Measurements from ENCODE around the gene C10orf105.
A peak's percentile ranks its signal among the peaks of the same experiment; 100 is the strongest.

The C10orf105 gene

GRCh38 chr10:71719464-71720201 is at the start of gene C10orf105:
TSS of gene C10orf105 (minus strand) at chr10:71719778. CDS start at chr10:71716337, 3,441 bp downstream.
- DNase-seq (ENCODE audit: low read depth in 2 of 2) = no peak

- no peak for DNase-seq (ENCODE audit: low read depth in 2 of 2)
Observed at GRCh38 chr10:71767420-71768035, 48.0 kb upstream of the C10orf105 start.

- peak; percentile 60 to 65 for DNase-seq (ENCODE audit: low read depth in 2 of 2)
Observed at GRCh38 chr10:71766717-71767419, 47.3 kb upstream of the C10orf105 start.

GRCh38 chr10:71765906-71766716 is 46.5 kb upstream of the C10orf105 start:
- DNase-seq (ENCODE audit: low read depth in 2 of 2) = no peak

GRCh38 chr10:71765176-71765904 is 45.8 kb upstream of the C10orf105 start:
- DNase-seq (ENCODE audit: low read depth in 2 of 2) = no peak

- no peak for DNase-seq (ENCODE audit: low read depth in 2 of 2)
Observed at GRCh38 chr10:71763352-71764127, 44.0 kb upstream of the C10orf105 start.

GRCh38 chr10:71762324-71762723 is 42.7 kb upstream of the C10orf105 start:
- no peak for DNase-seq (ENCODE audit: low read depth in 2 of 2)

- no peak for DNase-seq (ENCODE audit: low read depth in 2 of 2)
Observed at GRCh38 chr10:71761541-71762113, 42.0 kb upstream of the C10orf105 start.

GRCh38 chr10:71761105-71761511 is 41.5 kb upstream of the C10orf105 start:
- no peak for DNase-seq (ENCODE audit: low read depth in 2 of 2)

- no peak for DNase-seq (ENCODE audit: low read depth in 2 of 2)
Observed at GRCh38 chr10:71757399-71757922, 37.9 kb upstream of the C10orf105 start.

- DNase-seq (ENCODE audit: low read depth in 2 of 2) = no peak
Observed at GRCh38 chr10:71756311-71757191, 37.0 kb upstream of the C10orf105 start.

GRCh38 chr10:71755179-71755879 is 35.8 kb upstream of the C10orf105 start:
- DNase-seq (ENCODE audit: low read depth in 2 of 2) = no peak

GRCh38 chr10:71754562-71754961 is 35.0 kb upstream of the C10orf105 start:
- no peak for DNase-seq (ENCODE audit: low read depth in 2 of 2)

GRCh38 chr10:71753960-71754505 is 34.5 kb upstream of the C10orf105 start:
- no peak for DNase-seq (ENCODE audit: low read depth in 2 of 2)

- DNase-seq (ENCODE audit: low read depth in 2 of 2) = no peak
Observed at GRCh38 chr10:71753091-71753959, 33.7 kb upstream of the C10orf105 start.

GRCh38 chr10:71752391-71753090 is 33.0 kb upstream of the C10orf105 start:
- DNase-seq (ENCODE audit: low read depth in 2 of 2) = no peak

Measured in fibroblast of skin of left biceps (primary cell).